Spinal cord (tissue), 10 donors: Measurements from ENCODE around the gene MAP3K5. TPM values are rescaled to one million over a fixed set of nuclear protein-coding genes. Genes with fewer than 3 reads are reported as not detected.

Experiments
- DNase-seq, 6 donors: peaks; one replicate each; pipeline versions ENCODE4 v3.0.0 to v3.0.0-alpha.2; 2013 to 2015; ENCODE audit warnings: low spot score in 6 of 6, low read depth in 4 of 6
- H3K27ac ChIP-seq: one replicate; pipeline ENCODE4 v1.5.1; 2013; ENCODE audit warnings: low read depth, low read length, control low read depth
- H3K27me3 ChIP-seq: one replicate; pipeline ENCODE4 v1.6.1; 2013; ENCODE audit warnings: low read length; ENCODE audit not compliant: control insufficient read depth, insufficient read depth
- H3K36me3 ChIP-seq: one replicate; pipeline ENCODE4 v1.6.1; 2013; ENCODE audit warnings: low read length; ENCODE audit not compliant: control insufficient read depth, insufficient read depth
- H3K4me1 ChIP-seq: one replicate; pipeline ENCODE4 v1.6.1; 2013; ENCODE audit warnings: low read length; ENCODE audit not compliant: control insufficient read depth, insufficient read depth
- H3K4me3 ChIP-seq: one replicate; pipeline ENCODE4 v1.5.1; 2013; ENCODE audit warnings: low read depth, low read length, control low read depth
- H3K9me3 ChIP-seq: one replicate; pipeline ENCODE4 v1.6.1; 2013; ENCODE audit warnings: low read length; ENCODE audit not compliant: control insufficient read depth, insufficient read depth
- WGBS: methylation state at CpG from one replicate; pipeline ENCODE4 v1.1.5; 2013; ENCODE audit warnings: missing lambda C conversion rate; ENCODE audit not compliant: insufficient coverage; 5-methylcytosine and 5-hydroxymethylcytosine counted together
- long read RNA-seq, 4 donors: transcript quantifications; one replicate each; lab custom pipeline, GENCODE V29; 2026
- polyA plus RNA-seq, 2 donors: library from polyadenylated mRNA; unstranded; fragments of 120-200 nt; gene quantifications; one replicate each; pipeline ENCODE4 v1.2.1, GENCODE V29; 2013; ENCODE audit not compliant: insufficient read length in 2 of 2
- total RNA-seq, 2 donors: library from RNA; depleted of rRNA in 1 of 2; stranded (reverse); fragments of 120-200 nt in 1 of 2; fragments of >200 nt in 1 of 2; gene quantifications; one replicate each; pipeline versions ENCODE4 v1.2.3 to v1.2.4, GENCODE V29; 2013 to 2014
- donor health status: healthy.

MAP3K5 gene, protein sequence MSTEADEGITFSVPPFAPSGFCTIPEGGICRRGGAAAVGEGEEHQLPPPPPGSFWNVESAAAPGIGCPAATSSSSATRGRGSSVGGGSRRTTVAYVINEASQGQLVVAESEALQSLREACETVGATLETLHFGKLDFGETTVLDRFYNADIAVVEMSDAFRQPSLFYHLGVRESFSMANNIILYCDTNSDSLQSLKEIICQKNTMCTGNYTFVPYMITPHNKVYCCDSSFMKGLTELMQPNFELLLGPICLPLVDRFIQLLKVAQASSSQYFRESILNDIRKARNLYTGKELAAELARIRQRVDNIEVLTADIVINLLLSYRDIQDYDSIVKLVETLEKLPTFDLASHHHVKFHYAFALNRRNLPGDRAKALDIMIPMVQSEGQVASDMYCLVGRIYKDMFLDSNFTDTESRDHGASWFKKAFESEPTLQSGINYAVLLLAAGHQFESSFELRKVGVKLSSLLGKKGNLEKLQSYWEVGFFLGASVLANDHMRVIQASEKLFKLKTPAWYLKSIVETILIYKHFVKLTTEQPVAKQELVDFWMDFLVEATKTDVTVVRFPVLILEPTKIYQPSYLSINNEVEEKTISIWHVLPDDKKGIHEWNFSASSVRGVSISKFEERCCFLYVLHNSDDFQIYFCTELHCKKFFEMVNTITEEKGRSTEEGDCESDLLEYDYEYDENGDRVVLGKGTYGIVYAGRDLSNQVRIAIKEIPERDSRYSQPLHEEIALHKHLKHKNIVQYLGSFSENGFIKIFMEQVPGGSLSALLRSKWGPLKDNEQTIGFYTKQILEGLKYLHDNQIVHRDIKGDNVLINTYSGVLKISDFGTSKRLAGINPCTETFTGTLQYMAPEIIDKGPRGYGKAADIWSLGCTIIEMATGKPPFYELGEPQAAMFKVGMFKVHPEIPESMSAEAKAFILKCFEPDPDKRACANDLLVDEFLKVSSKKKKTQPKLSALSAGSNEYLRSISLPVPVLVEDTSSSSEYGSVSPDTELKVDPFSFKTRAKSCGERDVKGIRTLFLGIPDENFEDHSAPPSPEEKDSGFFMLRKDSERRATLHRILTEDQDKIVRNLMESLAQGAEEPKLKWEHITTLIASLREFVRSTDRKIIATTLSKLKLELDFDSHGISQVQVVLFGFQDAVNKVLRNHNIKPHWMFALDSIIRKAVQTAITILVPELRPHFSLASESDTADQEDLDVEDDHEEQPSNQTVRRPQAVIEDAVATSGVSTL (N-terminal part only)
- total RNA-seq: 10 to 100 TPM in 1 of 2 donors, 1 to 10 TPM in 1; 8.5 to 26.9 TPM
- polyA plus RNA-seq: 10 to 100 TPM in 1 of 2 donors, 1 to 10 TPM in 1; 8.5 to 10.9 TPM
- long read RNA-seq, donor 1: 0 reads
- long read RNA-seq, donor 2: 0 reads
- long read RNA-seq, donor 3, full-length matches to known transcripts: 1 of 1 reads
- long read RNA-seq, donor 3, partial matches to known transcripts: 0 of 1 reads
- long read RNA-seq, donor 3, other reads (novel, unspliced or antisense): 0 of 1 reads
- long read RNA-seq, donor 4, partial matches to known transcripts: 6 of 6 reads
- long read RNA-seq, donor 4, other reads (novel, unspliced or antisense): 0 of 6 reads

DNA sequence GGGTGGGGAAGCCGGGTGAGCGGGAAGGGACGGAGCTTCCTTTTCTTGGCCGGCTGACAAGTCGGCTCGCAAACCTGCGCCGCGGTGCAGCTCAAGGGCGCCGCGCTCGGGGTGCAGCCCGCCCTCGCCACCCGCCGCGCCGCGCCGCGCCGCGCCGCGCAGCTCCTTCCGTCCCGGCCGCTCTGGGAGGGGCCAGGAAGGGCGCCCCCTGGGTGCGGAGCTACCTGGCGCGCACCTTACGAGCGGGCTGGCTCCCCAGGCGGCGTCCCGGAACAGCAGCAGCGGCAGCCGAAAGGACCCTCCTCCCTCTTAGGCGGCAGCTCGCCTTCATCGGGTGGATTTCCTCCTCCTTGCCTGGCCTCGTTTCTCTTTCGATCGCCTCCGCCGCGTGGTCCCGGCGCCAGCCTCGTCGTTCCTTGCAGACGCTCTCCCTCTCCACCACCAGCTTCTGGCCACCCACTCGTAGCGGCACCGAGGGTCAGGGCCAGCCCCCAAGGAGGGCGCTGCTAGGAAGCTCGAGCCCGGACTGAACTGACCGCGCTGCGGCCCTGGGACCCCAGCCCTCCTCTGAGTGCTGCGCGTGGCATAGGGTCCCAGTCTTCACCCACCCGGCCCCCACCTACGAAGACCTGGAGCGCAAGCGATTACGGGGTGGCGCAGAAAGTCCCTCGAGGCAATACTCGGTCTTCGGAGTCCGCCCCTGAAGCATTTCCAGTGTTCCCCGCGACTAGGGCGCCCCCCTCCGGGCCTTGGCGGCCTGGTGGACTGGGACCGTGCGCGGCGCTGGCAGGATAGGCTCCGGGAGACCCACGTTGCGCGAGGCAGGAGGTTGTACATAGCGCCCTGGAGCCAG, at the start of gene MAP3K5:
Gene MAP3K5, minus strand, starts transcription at position 68 of the 853 bp plus-strand sequence. CDS start 320 bp downstream, outside the sequence.
- Histone ChIP-seq H3K4me3 (peak within 1 kb of the TSS; percentile 64), H3K9me3 (peaks cover 2% of the 10 kb centered on the region), H3K27me3 (peaks cover 3% of the 10 kb centered on the region), H3K4me1 (peaks cover 17% of the 10 kb centered on the region), H3K27ac (peak within 1 kb of the TSS; percentile 35), H3K36me3 (no peaks in the 10 kb centered on the region)
- under 1% methylated on average over 89 of the region's 89 CpGs for WGBS
- peak in 5 of 6 donors; percentile 61 to 93 (median 69) for DNase-seq

DNA sequence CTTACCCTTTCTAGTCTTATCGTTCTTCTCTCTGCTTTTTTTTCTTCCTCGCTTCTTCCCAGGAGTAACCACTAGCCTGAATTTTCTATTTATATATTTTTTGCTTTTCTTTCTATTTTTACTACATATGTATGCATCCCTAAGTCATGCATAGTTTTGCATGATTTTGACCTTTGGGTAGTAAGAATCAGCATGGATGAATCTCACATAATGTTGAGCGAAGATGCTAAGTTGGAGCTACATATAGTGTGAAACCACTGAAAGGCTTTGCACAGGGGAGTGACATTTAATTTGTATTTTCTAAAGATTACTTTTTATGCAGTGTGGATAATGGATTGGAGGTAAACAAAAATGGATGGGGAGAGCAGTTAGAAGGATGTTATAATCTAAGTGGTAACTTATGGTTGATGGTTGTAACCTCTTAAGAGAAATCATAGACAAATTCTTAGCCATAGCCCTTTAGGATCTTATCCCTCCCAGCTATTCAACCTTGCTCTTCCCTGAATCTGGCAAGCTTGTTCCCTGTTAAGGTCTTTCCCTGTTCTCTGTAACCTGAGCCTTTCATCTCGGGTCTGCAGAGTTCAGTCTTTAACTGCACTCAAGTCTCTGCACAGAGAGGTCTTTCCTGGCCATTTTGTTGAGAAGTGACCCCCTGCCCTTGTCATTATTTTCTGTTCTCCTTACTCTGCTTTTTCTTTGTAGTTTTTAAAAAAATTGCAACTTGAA, 48.2 kb upstream of the MAP3K5 start:
- DNase-seq: no peak
- no peaks in the 10 kb centered on the region for H3K36me3 ChIP-seq
- H3K27ac ChIP-seq: no peak overlapping the region
- no peaks in the 10 kb centered on the region for H3K9me3 ChIP-seq
- no peak overlapping the region for H3K4me3 ChIP-seq
- 80% methylated on average over 2 of the region's 4 CpGs for WGBS
- H3K4me1 ChIP-seq: no peaks in the 10 kb centered on the region
- H3K27me3 ChIP-seq: no peaks in the 10 kb centered on the region

DNA sequence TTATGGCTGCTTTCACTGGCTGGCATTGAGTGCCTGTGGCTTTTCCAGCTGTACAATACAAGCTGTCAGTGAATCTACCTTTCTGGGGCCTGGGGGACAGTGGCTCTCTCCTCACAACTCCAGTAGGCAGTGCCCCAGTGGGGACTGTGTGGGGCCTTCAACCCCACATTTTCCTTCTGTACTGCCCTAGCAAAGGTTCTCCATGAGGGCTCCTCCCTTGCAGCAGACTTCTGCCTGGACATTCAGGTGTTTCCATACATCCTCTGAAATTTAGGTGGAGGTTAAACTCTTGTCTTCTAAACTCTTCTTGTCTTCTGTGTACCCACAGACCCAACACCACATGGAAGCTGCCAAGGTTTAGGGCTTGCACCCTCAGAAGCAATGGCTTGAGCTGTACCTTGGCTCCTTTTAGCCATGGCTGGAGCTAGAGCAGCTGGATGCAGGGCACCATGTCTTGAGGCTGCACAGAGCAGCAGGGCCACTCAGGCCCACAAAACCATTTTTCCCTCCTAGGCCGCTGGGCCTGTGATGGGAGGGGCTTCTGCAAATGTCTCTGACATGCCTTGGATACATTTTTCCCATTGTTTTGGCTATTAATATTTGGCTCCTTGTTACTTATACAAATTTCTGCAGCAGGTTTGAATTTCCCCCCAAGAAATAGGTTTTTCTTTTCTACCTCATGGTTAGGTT, 39.7 kb upstream of the MAP3K5 start:
- no CpG with 5 or more reads among the region's 1 CpG for WGBS
- DNase-seq: no peak
- H3K9me3 ChIP-seq: peaks cover 9% of the 10 kb centered on the region
- H3K27me3 ChIP-seq: no peaks in the 10 kb centered on the region
- no peaks in the 10 kb centered on the region for H3K4me1 ChIP-seq
- H3K36me3 ChIP-seq: peaks cover 9% of the 10 kb centered on the region
- H3K4me3 ChIP-seq: no peak overlapping the region
- no peak overlapping the region for H3K27ac ChIP-seq

DNA sequence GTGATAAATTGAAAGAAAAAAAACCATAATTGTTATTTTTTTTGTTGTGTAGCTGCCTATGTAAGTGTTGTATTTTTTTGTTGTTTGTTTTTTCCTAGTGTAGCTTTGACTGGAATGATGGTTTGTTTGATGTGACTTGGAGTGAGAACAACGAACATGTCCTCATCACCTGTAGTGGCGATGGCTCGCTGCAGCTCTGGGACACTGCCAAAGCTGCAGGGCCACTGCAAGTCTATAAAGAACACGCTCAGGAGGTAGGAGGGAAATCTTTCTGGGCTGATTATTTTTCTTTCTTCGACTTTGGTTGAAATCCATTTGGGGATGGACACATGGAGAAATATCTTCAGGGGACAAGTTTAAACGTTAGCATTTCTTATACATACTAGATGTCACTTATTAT, 33.9 kb upstream of the MAP3K5 start:
- Histone ChIP-seq H3K4me1 (peaks cover 8% of the 10 kb centered on the region), H3K27me3 (no peaks in the 10 kb centered on the region), H3K27ac (no peak overlapping the region), H3K36me3 (peaks cover 6% of the 10 kb centered on the region), H3K9me3 (no peaks in the 10 kb centered on the region), H3K4me3 (no peak overlapping the region)
- no peak for DNase-seq
- WGBS: 70% methylated on average over 2 of the region's 6 CpGs

DNA sequence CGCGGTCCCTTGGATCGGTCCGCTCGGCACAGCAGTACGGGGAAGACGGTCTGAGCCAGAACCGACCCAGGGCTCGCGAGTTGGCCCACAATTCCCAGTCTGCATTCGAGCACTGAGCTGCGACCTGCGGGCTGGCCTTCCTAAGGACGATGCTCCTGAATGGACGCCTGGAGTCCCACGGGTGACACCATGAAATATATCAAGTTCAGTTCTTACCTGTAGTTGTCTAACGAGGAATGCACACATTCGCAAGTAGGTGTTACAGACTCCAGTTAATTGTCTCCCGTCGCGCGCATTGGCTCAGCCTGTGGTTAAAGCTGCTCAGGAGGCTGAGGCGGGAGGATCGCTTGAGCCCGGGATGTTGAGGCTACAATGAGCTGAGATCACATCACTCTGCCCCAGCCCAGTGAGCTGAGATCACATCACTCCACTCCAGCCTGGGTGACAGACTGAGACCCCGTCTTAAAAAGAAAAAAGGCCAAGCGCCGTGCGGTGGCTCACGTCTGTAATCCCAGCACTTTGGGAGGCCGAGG, 30.9 kb upstream of the MAP3K5 start:
- DNase-seq: no peak
- no peaks in the 10 kb centered on the region for H3K27me3 ChIP-seq
- H3K4me3 ChIP-seq: peak overlapping the region; percentile 74
- WGBS: 43% methylated on average over 25 of the region's 31 CpGs
- peaks cover 8% of the 10 kb centered on the region for H3K4me1 ChIP-seq
- H3K9me3 ChIP-seq: no peaks in the 10 kb centered on the region
- peaks cover 6% of the 10 kb centered on the region for H3K36me3 ChIP-seq
- H3K27ac ChIP-seq: peak overlapping the region; percentile 75

DNA sequence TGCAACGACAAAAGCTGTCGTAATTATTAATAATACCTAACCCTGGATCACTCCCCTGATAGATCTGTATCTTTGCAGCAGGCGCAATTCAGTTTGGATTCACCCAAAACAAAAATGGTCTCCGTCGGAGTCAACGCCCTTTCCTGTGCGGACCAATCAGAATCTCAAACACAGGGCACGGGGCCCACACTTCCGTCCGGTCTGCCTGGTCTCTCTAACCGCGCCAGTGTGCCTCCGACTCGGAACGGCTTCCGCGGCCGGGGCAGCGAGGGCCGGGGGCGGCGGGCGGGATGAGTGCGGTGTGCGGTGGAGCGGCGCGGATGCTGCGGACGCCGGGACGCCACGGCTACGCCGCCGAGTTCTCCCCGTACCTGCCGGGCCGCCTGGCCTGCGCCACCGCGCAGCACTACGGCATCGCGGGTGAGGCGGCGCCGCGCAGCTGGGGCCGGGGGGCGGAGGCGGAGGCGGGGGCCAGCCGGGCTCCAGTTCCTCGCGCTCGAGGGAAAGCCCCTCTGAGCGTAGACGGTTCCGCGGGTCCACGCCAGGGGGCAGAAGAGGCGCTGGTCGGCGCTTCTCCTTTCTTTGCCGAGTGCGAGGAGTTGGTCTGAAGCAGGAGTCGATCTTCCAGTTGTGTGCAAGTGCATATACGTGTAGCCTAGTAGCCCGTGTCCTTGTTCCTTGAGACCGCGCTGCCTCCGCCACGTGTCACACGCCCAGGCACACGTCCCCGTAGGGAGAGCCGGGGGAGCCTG, 30.3 kb upstream of the MAP3K5 start, which contains the start of gene PEX7:
Gene PEX7, plus strand, starts transcription at position 217 of the 752 bp plus-strand sequence. Its CDS starts 74 bp downstream, at position 291.
- H3K27me3 ChIP-seq: no peaks in the 10 kb centered on the region
- peak within 1 kb of the TSS; percentile 75 for H3K27ac ChIP-seq
- peaks cover 8% of the 10 kb centered on the region for H3K4me1 ChIP-seq
- under 1% methylated on average over 77 of the region's 78 CpGs for WGBS
- DNase-seq: peak; percentile 79 to 98 (median 86)
- H3K4me3 ChIP-seq: peak within 1 kb of the TSS; percentile 74
- no peaks in the 10 kb centered on the region for H3K9me3 ChIP-seq
- peaks cover 4% of the 10 kb centered on the region for H3K36me3 ChIP-seq

DNA sequence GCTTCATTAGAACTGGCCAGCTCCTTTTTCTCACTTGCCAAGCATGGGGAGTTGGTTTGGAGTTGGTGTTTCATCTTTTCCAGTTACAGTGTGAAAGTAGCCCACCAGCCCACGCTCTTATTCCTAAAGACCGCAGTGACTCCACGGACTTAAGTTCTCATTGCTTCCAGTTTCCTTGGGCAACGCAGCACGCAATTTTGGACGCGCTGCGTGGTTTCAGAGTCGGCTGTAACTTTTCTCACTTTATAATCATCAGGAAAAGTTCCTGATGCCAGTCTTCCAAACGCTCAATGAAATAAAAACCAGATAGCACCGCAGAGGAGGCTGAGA, 29.7 kb upstream of the MAP3K5 start:
- H3K27ac ChIP-seq: peak overlapping the region; percentile 75
- WGBS: 1% methylated on average over 11 of the region's 11 CpGs
- peaks cover 3% of the 10 kb centered on the region for H3K36me3 ChIP-seq
- DNase-seq: peak in 3 of 6 donors; percentile 5 to 31 (median 15)
- H3K4me3 ChIP-seq: peak overlapping the region; percentile 74
- no peaks in the 10 kb centered on the region for H3K27me3 ChIP-seq
- H3K9me3 ChIP-seq: no peaks in the 10 kb centered on the region
- H3K4me1 ChIP-seq: peaks cover 8% of the 10 kb centered on the region
